IMR-90 (cell line): Measurements from ENCODE around the gene ATP11A. TPM values are rescaled to one million over a fixed set of nuclear protein-coding genes. Genes with fewer than 3 reads are reported as not detected.

Experiments used
- ATAC-seq: fragments of 200-7000 bp; cut with Tn5 transposase; 2 replicates; pipeline ENCODE4 v1.9.1; 2020; ENCODE audit warnings: low read depth, mild to moderate bottlenecking, moderate library complexity
- BruUV-seq: library from RNA; stranded (reverse); fragments of 400-500 nt; replicated peaks from 2 replicates; lab custom pipeline; 2021; lab: Mats Ljungman, UMichigan
- CTCF ChIA-PET: fragments of 300-600 bp; formaldehyde crosslinking; extraction: SDS; loops from one replicate; lab custom pipeline; 2021; ENCODE audit warnings: antibody characterized with exemption; lab: Yijun Ruan, JAX
- POLR2A ChIA-PET: fragments of 300-600 bp; sonication (Branson Sonifier 250); formaldehyde crosslinking; loops from one replicate; lab custom pipeline; 2022; ENCODE audit warnings: antibody characterized with exemption; ENCODE audit not compliant: unreplicated experiment; lab: Charles Lee
- DNase-seq: peaks from one replicate; pipeline ENCODE4 v3.0.0; 2013
- H2AFZ ChIP-seq: replicated peaks from 2 replicates; pipeline ENCODE3; 2013; ENCODE audit warnings: low read length, mild to moderate bottlenecking; ENCODE audit not compliant: poor library complexity
- H2AK5ac ChIP-seq: 2 replicates; pipeline ENCODE4 v1.6.1; 2013; ENCODE audit warnings: low read depth, low read length, inconsistent platforms
- H2AK9ac ChIP-seq: replicated peaks from 2 replicates; pipeline ENCODE3; 2013; ENCODE audit warnings: mild to moderate bottlenecking, low read depth, low read length, moderate library complexity; ENCODE audit not compliant: poor library complexity
- H2BK120ac ChIP-seq: 2 replicates; pipeline ENCODE4 v1.6.1; 2013; ENCODE audit warnings: low read depth, low read length, inconsistent platforms
- H2BK15ac ChIP-seq: 3 replicates; pipeline ENCODE4 v1.6.1; 2013; ENCODE audit warnings: low read depth, low read length, inconsistent platforms
- H2BK20ac ChIP-seq: 2 replicates; pipeline ENCODE4 v1.6.1; 2013; ENCODE audit warnings: low read depth, mild to moderate bottlenecking, inconsistent platforms, low read length, moderate library complexity
- H2BK5ac ChIP-seq: 2 replicates; pipeline ENCODE4 v1.6.1; 2013; ENCODE audit warnings: mild to moderate bottlenecking, low read depth, low read length, inconsistent platforms; ENCODE audit not compliant: poor library complexity, severe bottlenecking
- H3K14ac ChIP-seq: replicated peaks from 2 replicates; pipeline ENCODE4 v1.6.1; 2013; ENCODE audit warnings: low read depth, low read length, inconsistent platforms
- H3K18ac ChIP-seq: 2 replicates; pipeline ENCODE4 v1.6.1; 2013; ENCODE audit warnings: low read depth, low read length, control low read depth
- H3K23ac ChIP-seq: 2 replicates; pipeline ENCODE4 v1.6.1; 2013; ENCODE audit warnings: low read depth, low read length, inconsistent platforms
- H3K27ac ChIP-seq: 2 replicates; pipeline ENCODE4 v1.5.1; 2013; ENCODE audit warnings: mild to moderate bottlenecking, control low read depth, low read length; ENCODE audit not compliant: insufficient read depth
- H3K27me3 ChIP-seq: 2 replicates; pipeline ENCODE4 v1.6.1; 2013; ENCODE audit warnings: low read length; ENCODE audit not compliant: control insufficient read depth, insufficient read depth
- H3K36me3 ChIP-seq: 2 replicates; pipeline ENCODE4 v1.6.1; 2013; ENCODE audit warnings: low read length, mixed read lengths; ENCODE audit not compliant: control insufficient read depth, insufficient read depth
- H3K4ac ChIP-seq: 2 replicates; pipeline ENCODE4 v1.6.1; 2013; ENCODE audit warnings: low read depth, low read length, inconsistent platforms
- H3K4me1 ChIP-seq: 2 replicates; pipeline ENCODE4 v1.6.1; 2013; ENCODE audit warnings: low read length, mixed read lengths; ENCODE audit not compliant: control insufficient read depth, insufficient read depth
- H3K4me2 ChIP-seq: 2 replicates; pipeline ENCODE4 v1.6.1; 2013; ENCODE audit warnings: low read depth, mild to moderate bottlenecking, control low read depth, low read length, moderate library complexity
- H3K4me3 ChIP-seq: 2 replicates; pipeline ENCODE4 v1.5.1; 2013; ENCODE audit warnings: low read depth, mild to moderate bottlenecking, control low read depth, low read length, moderate library complexity; ENCODE audit not compliant: insufficient read depth
- H3K56ac ChIP-seq: 2 replicates; pipeline ENCODE4 v1.6.1; 2013; ENCODE audit warnings: low read length, inconsistent platforms; ENCODE audit not compliant: insufficient read depth; ENCODE audit errors: extremely low read depth
- H3K79me1 ChIP-seq, 2 experiments: 2 replicates each; pipeline ENCODE4 v1.6.1; 2013; ENCODE audit warnings: low read length in 2 of 2, inconsistent platforms in 1 of 2, low read depth in 1 of 2
- H3K9ac ChIP-seq: 2 replicates; pipeline ENCODE4 v1.6.1; 2013; ENCODE audit warnings: low read depth, low read length, control low read depth
- H3K9me1 ChIP-seq: 2 replicates; pipeline ENCODE4 v1.6.1; 2013; ENCODE audit warnings: low read length, inconsistent platforms; ENCODE audit not compliant: insufficient read depth
- H3K9me3 ChIP-seq: 2 replicates; pipeline ENCODE4 v1.6.1; 2013; ENCODE audit warnings: low read length; ENCODE audit not compliant: control insufficient read depth, insufficient read depth
- H4K20me1 ChIP-seq: 2 replicates; pipeline ENCODE4 v1.6.1; 2013; ENCODE audit warnings: low read length, inconsistent platforms; ENCODE audit not compliant: insufficient read depth
- H4K5ac ChIP-seq: 2 replicates; pipeline ENCODE4 v1.6.1; 2013; ENCODE audit warnings: mild to moderate bottlenecking, low read depth, low read length, control low read depth
- H4K8ac ChIP-seq, 2 experiments: 2 replicates each; pipeline ENCODE4 v1.6.1; 2013; ENCODE audit warnings: low read depth in 2 of 2, low read length in 2 of 2, control low read depth in 1 of 2, inconsistent platforms in 1 of 2
- H4K91ac ChIP-seq: 2 replicates; pipeline ENCODE4 v1.6.1; 2013; ENCODE audit warnings: low read depth, low read length, inconsistent platforms; ENCODE audit not compliant: insufficient read depth
- BHLHE40 ChIP-seq: fragments of 150-350 bp; IDR thresholded peaks from 2 replicates; pipeline ENCODE4 v1.6.1; 2016; ENCODE audit warnings: mild to moderate bottlenecking, low read depth, low read length
- CEBPB ChIP-seq: IDR thresholded peaks from 2 replicates; pipeline ENCODE4 v1.6.1; 2012; ENCODE audit warnings: low read depth, low read length, improper control_type of control experiment
- CHD1 ChIP-seq: IDR thresholded peaks from 2 replicates; pipeline ENCODE4 v1.6.1; 2012; ENCODE audit warnings: low read depth, low read length, improper control_type of control experiment
- CTCF ChIP-seq: conservative IDR thresholded peaks from 2 replicates; pipeline ENCODE4 v1.5.1; 2012; ENCODE audit warnings: mild to moderate bottlenecking, low read depth, low read length, improper control_type of control experiment
- ELK1 ChIP-seq: fragments of 150-350 bp; IDR thresholded peaks from 2 replicates; pipeline ENCODE4 v1.6.1; 2016; ENCODE audit warnings: low read depth, mild to moderate bottlenecking, low read length, moderate library complexity, borderline replicate concordance
- FOS ChIP-seq: fragments of 150-350 bp; IDR thresholded peaks from 2 replicates; pipeline ENCODE4 v1.6.1; 2016; ENCODE audit warnings: low read depth, low read length
- MAFK ChIP-seq: IDR thresholded peaks from 2 replicates; pipeline ENCODE4 v1.6.1; 2012; ENCODE audit warnings: low read depth, low read length, improper control_type of control experiment
- MAZ ChIP-seq: IDR thresholded peaks from 2 replicates; pipeline ENCODE4 v1.6.1; 2012; ENCODE audit warnings: low read depth, mild to moderate bottlenecking, low read length, improper control_type of control experiment, moderate library complexity, borderline replicate concordance
- MXI1 ChIP-seq: IDR thresholded peaks from 2 replicates; pipeline ENCODE4 v1.6.1; 2012; ENCODE audit warnings: low read depth, mild to moderate bottlenecking, low read length, moderate library complexity, borderline replicate concordance
- NFE2L2 ChIP-seq: fragments of 150-350 bp; IDR thresholded peaks from 2 replicates; pipeline ENCODE4 v1.6.1; 2016; ENCODE audit warnings: low read depth, mild to moderate bottlenecking, low read length
- POLR2A ChIP-seq: IDR thresholded peaks from 2 replicates; pipeline ENCODE4 v1.6.1; 2012; ENCODE audit warnings: mild to moderate bottlenecking, low read depth, low read length
- RAD21 ChIP-seq: IDR thresholded peaks from 2 replicates; pipeline ENCODE4 v1.6.1; 2012; ENCODE audit warnings: low read length, improper control_type of control experiment
- RCOR1 ChIP-seq: IDR thresholded peaks from 2 replicates; pipeline ENCODE4 v1.6.1; 2012; ENCODE audit warnings: mild to moderate bottlenecking, low read length, improper control_type of control experiment; ENCODE audit not compliant: insufficient replicate concordance
- RFX5 ChIP-seq: IDR thresholded peaks from 2 replicates; pipeline ENCODE4 v1.8.0; 2012; ENCODE audit warnings: low read depth, mild to moderate bottlenecking, low read length, moderate library complexity
- SMC3 ChIP-seq: fragments of 150-350 bp; IDR thresholded peaks from 2 replicates; pipeline ENCODE4 v1.6.1; 2016; ENCODE audit warnings: low read depth, mild to moderate bottlenecking, antibody characterized with exemption, low read length, moderate library complexity
- USF2 ChIP-seq: fragments of 150-350 bp; IDR thresholded peaks from 2 replicates; pipeline ENCODE4 v1.6.1; 2017; ENCODE audit warnings: mild to moderate bottlenecking, antibody characterized with exemption, low read length, low read depth
- whole genome bisulfite sequencing, 2 experiments: methylation state at CpG; one replicate each; pipeline versions ENCODE4 v1.1.5 to v1.1.7; 2013; ENCODE audit warnings: missing lambda C conversion rate in 2 of 2; ENCODE audit not compliant: insufficient read length in 1 of 2; ENCODE audit errors: extremely low coverage in 2 of 2; 5-methylcytosine and 5-hydroxymethylcytosine counted together
- dilution Hi-C: fragments of 300-500 bp; cut with HindIII; formaldehyde crosslinking; loops from one replicate; pipeline ENCODE4 v1.14.3; 2018; ENCODE audit warnings: low sequenced_read_pairs; ENCODE audit not compliant: unreplicated experiment
- in situ Hi-C: fragments of 300-500 bp; cut with MboI; formaldehyde crosslinking; loops from 3 replicates; pipeline ENCODE4 v1.14.3; 2019; ENCODE audit warnings: low sequenced_read_pairs, inconsistent platforms, mixed read lengths
- intact Hi-C: fragments of 100-400 bp; cut with micrococcal nuclease; formaldehyde crosslinking; loops from 2 replicates; pipeline ENCODE4 v1.10.0; 2022
- polyA plus RNA-seq, 3 experiments: library from polyadenylated mRNA; depleted of rRNA; stranded (reverse); fragments of >200 nt; gene quantifications; 2 replicates each; pipeline ENCODE4 v1.2.3, GENCODE V29; 2012; ENCODE audit warnings: low replicate concordance in 1 of 3
- total RNA-seq: library from RNA; depleted of rRNA; stranded (reverse); fragments of >200 nt; gene quantifications from 2 replicates; pipeline ENCODE4 v1.2.3, GENCODE V29; 2012

ATP11A gene
- total and polyA plus RNA-seq, 2 of the 4 experiments (the other 2 are of a cell fraction), result 8.4 to 12.0 TPM

- Histone ChIP-seq H3K27ac (no peak overlapping the region), H2BK5ac (no peak overlapping the region), H2BK120ac (no peak overlapping the region), H3K27me3 (peaks cover 4% of the 10 kb centered on the region; the same call in 1 of the 2 replicates), H3K14ac (no peak overlapping the region), H4K20me1 (no peaks in the 10 kb centered on the region), H3K18ac (no peak overlapping the region), H3K23ac (no peak overlapping the region), H2AK5ac (no peak overlapping the region), H3K9ac (no peak overlapping the region), H2BK20ac (no peak overlapping the region), H3K79me1 (no peaks in the 10 kb centered on the region), H3K4ac (no peak overlapping the region), H2BK15ac (no peak overlapping the region), H3K4me2 (no peak overlapping the region), H4K8ac (no peak overlapping the region), H2AFZ (no peak overlapping the region), H3K4me3 (no peak overlapping the region), H3K9me1 (no peaks in the 10 kb centered on the region), H3K4me1 (peaks cover 2% of the 10 kb centered on the region; the same call in 1 of the 2 replicates), H4K91ac (no peak overlapping the region), H3K36me3 (no peaks in the 10 kb centered on the region), H3K56ac (no peak overlapping the region), H3K9me3 (no peaks in the 10 kb centered on the region), H2AK9ac (no peak overlapping the region), H4K5ac (no peak overlapping the region)
- TF ChIP-seq BHLHE40 (no peak), POLR2A (no peak), CEBPB (no peak), FOS (no peak), RAD21 (no peak), MAFK (no peak), CHD1 (no peak), ELK1 (no peak), CTCF (no peak), RFX5 (no peak), MXI1 (no peak), MAZ (no peak), RCOR1 (no peak), USF2 (no peak), SMC3 (no peak), NFE2L2 (no peak)
- ATAC-seq (no peak), DNase-seq (no peak)
- POLR2A ChIA-PET, result no interaction called here
- dilution Hi-C loops (no loop called here), in situ Hi-C loops (no loop called here), intact Hi-C loops (no loop called here)
- BruUV-seq, result no TSS peak
- WGBS, 2 experiments, result 86% methylated on average over 13 of the region's 18 CpGs; no CpG with 5 or more reads in 1 of the 2 experiments
- CTCF ChIA-PET, result no interaction called here
These were observed 5.6 kb upstream of the ATP11A start for GRCh38 chr13:112684071-112684845.
